ENCODE data around the gene DNAH8. TPM values are rescaled to one million over a fixed set of nuclear protein-coding genes. Genes with fewer than 3 reads are reported as not detected.

DNAH8 gene
- total RNA-seq, 2 experiments from 2014 or later: 0.03 TPM; not detected in 1

- DNase-seq (no peak), ATAC-seq (ENCODE audit: poor library complexity) (no peak)
- peaks cover 31% of the 10 kb centered on the region for H3K27me3 Mint-ChIP-seq
- intact Hi-C loops (cut with DNase I, micrococcal nuclease): no loop called here
- Histone ChIP-seq H3K4me3 (ENCODE audit: low read length) (no peak overlapping the region), H3K27me3 (ENCODE audit: control insufficient read depth in 1 of 2, insufficient read depth in 2 of 2, low read length in 2 of 2) (peaks cover 0 to 14% of the 10 kb centered on the region in 2 experiments), H3K27ac (ENCODE audit: low read depth in 1 of 2, low read length in 2 of 2) (no peak overlapping the region), H3K36me3 (ENCODE audit: insufficient read depth, low read length) (no peaks in the 10 kb centered on the region), H3K9me3 (ENCODE audit: control insufficient read depth in 1 of 2, insufficient read depth in 1 of 2, low read length in 2 of 2) (no peaks in the 10 kb centered on the region), H3K4me1 (ENCODE audit: insufficient read depth, low read length) (no peaks in the 10 kb centered on the region)
- H3K4me3 Mint-ChIP-seq: no peak overlapping the region
- POLR2A ChIA-PET: no interaction called here
- no peak for TF ChIP-seq CTCF (IDR thresholded peaks at IDR 0.05)
- H3K36me3 Mint-ChIP-seq (ENCODE audit: low read depth): no peaks in the 10 kb centered on the region
- no peak overlapping the region for H3K27ac Mint-ChIP-seq
- no peaks in the 10 kb centered on the region for H3K9me3 Mint-ChIP-seq
- CTCF ChIA-PET: no interaction called here
- H3K4me1 Mint-ChIP-seq (ENCODE audit: low read depth): no peaks in the 10 kb centered on the region
Measured at GRCh38 chr6:38749473-38749872, 34.4 kb downstream of the DNAH8 start.

- no peak overlapping the region for H3K4me3 Mint-ChIP-seq
- intact Hi-C loops (cut with DNase I, micrococcal nuclease): no loop called here
- H3K4me1 Mint-ChIP-seq (ENCODE audit: low read depth): no peaks in the 10 kb centered on the region
- H3K27me3 Mint-ChIP-seq: peaks cover 19% of the 10 kb centered on the region
- DNase-seq (no peak), ATAC-seq (ENCODE audit: poor library complexity) (no peak)
- Histone ChIP-seq H3K27me3 (ENCODE audit: control insufficient read depth in 1 of 2, insufficient read depth in 2 of 2, low read length in 2 of 2) (peaks cover 0 to 4% of the 10 kb centered on the region in 2 experiments), H3K36me3 (ENCODE audit: insufficient read depth, low read length) (no peaks in the 10 kb centered on the region), H3K9me3 (ENCODE audit: control insufficient read depth in 1 of 2, insufficient read depth in 1 of 2, low read length in 2 of 2) (no peaks in the 10 kb centered on the region), H3K4me3 (ENCODE audit: low read length) (no peak overlapping the region), H3K4me1 (ENCODE audit: insufficient read depth, low read length) (no peaks in the 10 kb centered on the region), H3K27ac (ENCODE audit: low read depth in 1 of 2, low read length in 2 of 2) (no peak overlapping the region)
- no peak overlapping the region for H3K27ac Mint-ChIP-seq
- ChIA-PET POLR2A (no interaction called here), CTCF (no interaction called here)
- no peaks in the 10 kb centered on the region for H3K36me3 Mint-ChIP-seq (ENCODE audit: low read depth)
- no peaks in the 10 kb centered on the region for H3K9me3 Mint-ChIP-seq
- no peak for TF ChIP-seq CTCF (IDR thresholded peaks at IDR 0.05)
Measured at GRCh38 chr6:38750968-38751615, 36.0 kb downstream of the DNAH8 start.

GRCh38 chr6:38753707-38754106 is 38.6 kb downstream of the DNAH8 start:
- CTCF ChIA-PET: interaction anchor here (1.0 kb wide), 1 partner anchor 21 kb away, joined by 3 read pairs; no protein-coding TSS in a partner anchor
- no peaks in the 10 kb centered on the region for H3K4me1 Mint-ChIP-seq (ENCODE audit: low read depth)
- intact Hi-C loops (cut with DNase I, micrococcal nuclease): no loop called here

More at GRCh38 chr6:38753707-38754106, 38.6 kb downstream of the DNAH8 start:
- Histone ChIP-seq H3K27ac (ENCODE audit: low read depth in 1 of 2, low read length in 2 of 2) (no peak overlapping the region), H3K9me3 (ENCODE audit: control insufficient read depth in 1 of 2, insufficient read depth in 1 of 2, low read length in 2 of 2) (no peaks in the 10 kb centered on the region), H3K4me1 (ENCODE audit: insufficient read depth, low read length) (no peaks in the 10 kb centered on the region), H3K36me3 (ENCODE audit: insufficient read depth, low read length) (no peaks in the 10 kb centered on the region), H3K27me3 (ENCODE audit: control insufficient read depth in 1 of 2, insufficient read depth in 2 of 2, low read length in 2 of 2) (peaks cover 0 to 4% of the 10 kb centered on the region in 2 experiments), H3K4me3 (ENCODE audit: low read length) (no peak overlapping the region)
- no peak for TF ChIP-seq CTCF (IDR thresholded peaks at IDR 0.05)
- DNase-seq (no peak), ATAC-seq (ENCODE audit: poor library complexity) (no peak)
- Mint-ChIP-seq H3K36me3 (ENCODE audit: low read depth) (no peaks in the 10 kb centered on the region), H3K27me3 (peaks cover 8% of the 10 kb centered on the region), H3K27ac (no peak overlapping the region), H3K9me3 (no peaks in the 10 kb centered on the region), H3K4me3 (no peak overlapping the region)
- POLR2A ChIA-PET: no interaction called here

Data from CD4-positive, alpha-beta T cell (primary cell).